Astrocyte of the cerebellum (primary cell): ENCODE results near the gene OR1N2.

Experiments used
- DNase-seq: peaks from one replicate; pipeline ENCODE4 v3.0.0-alpha.2; 2011; ENCODE audit warnings: low read depth
- H3K4me3 ChIP-seq: 2 replicates; pipeline ENCODE4 v1.5.1; 2011; ENCODE audit warnings: mild to moderate bottlenecking, low read depth, low read length, moderate library complexity
- CTCF ChIP-seq: IDR thresholded peaks from 2 replicates; pipeline ENCODE4 v1.5.1; 2012; ENCODE audit warnings: low read length, low read depth, moderate library complexity, mild to moderate bottlenecking; ENCODE audit errors: missing control alignments
- in situ Hi-C: cut with HindIII; loops from 2 replicates; pipeline ENCODE4 v1.10.0; 2017; ENCODE audit warnings: low sequenced_read_pairs

The OR1N2 gene

GRCh38 chr9:122552812-122553211 lies at the start of gene OR1N2:
OR1N2 (plus strand) TSS chr9:122553112; CDS start chr9:122553212, 100 bp downstream.
- in situ Hi-C loops: no loop called here
- no peak for TF ChIP-seq CTCF
- no peak within 1 kb of the TSS for H3K4me3 ChIP-seq
- no peak for DNase-seq

- DNase-seq: no peak
- no peak for TF ChIP-seq CTCF
- H3K4me3 ChIP-seq: no peak overlapping the region
- in situ Hi-C loops: no loop called here
These were observed 45.9 kb upstream of the OR1N2 start for GRCh38 chr9:122506964-122507363.

- DNase-seq: no peak
- H3K4me3 ChIP-seq: no peak within 1 kb of the TSS
- in situ Hi-C loops: no loop called here
- no peak for TF ChIP-seq CTCF
These were observed 42.4 kb upstream of the OR1N2 start, which contains the start of gene OR1J2 for GRCh38 chr9:122510502-122510901. OR1J2 (plus strand) TSS chr9:122510802; CDS start chr9:122510802, 0 bp downstream.

GRCh38 chr9:122518226-122518625 lies 34.7 kb upstream of the OR1N2 start:
- in situ Hi-C loops: no loop called here
- DNase-seq: no peak
- H3K4me3 ChIP-seq: no peak overlapping the region
- no peak for TF ChIP-seq CTCF

- no peak for DNase-seq
- in situ Hi-C loops: no loop called here
- TF ChIP-seq CTCF: no peak
- no peak within 1 kb of the TSS for H3K4me3 ChIP-seq
These were observed 34.1 kb upstream of the OR1N2 start, which contains the start of gene OR1J4 for GRCh38 chr9:122518841-122519240. OR1J4 (plus strand) TSS chr9:122519141; CDS start chr9:122519141, 0 bp downstream.

- in situ Hi-C loops: no loop called here
- H3K4me3 ChIP-seq: no peak overlapping the region
- DNase-seq: no peak
- no peak for TF ChIP-seq CTCF
These were observed 33.5 kb upstream of the OR1N2 start for GRCh38 chr9:122519376-122519775.

- in situ Hi-C loops: no loop called here
- H3K4me3 ChIP-seq: no peak overlapping the region
These were observed 26.3 kb upstream of the OR1N2 start for GRCh38 chr9:122526602-122527001.

More at GRCh38 chr9:122526602-122527001, 26.3 kb upstream of the OR1N2 start:
- DNase-seq: no peak
- no peak for TF ChIP-seq CTCF
